D721Med (cell line): ENCODE results near the gene GEMIN7.

Source experiments
- DNase-seq: peaks from one replicate; pipeline ENCODE4 v3.0.0; 2011; ENCODE audit warnings: low spot score; ENCODE audit not compliant: insufficient read length
- FAIRE-seq: peaks from 2 replicates; lab custom pipeline; 2011; peaks lifted over from hg19 to GRCh38; lab: Jason Lieb, UNC
- TF ChIP-seq, protein P1 (sequence below): IDR thresholded peaks from 2 replicates; pipeline ENCODE4 v1.5.1; 2012; ENCODE audit warnings: mild to moderate bottlenecking, control low read depth; ENCODE audit not compliant: insufficient read depth; ENCODE audit errors: missing control alignments

GEMIN7 gene

GRCh38 chr19:45050036-45050435, 29.0 kb upstream of the GEMIN7 start:
- no peak for DNase-seq
- TF ChIP-seq, protein P1, sequence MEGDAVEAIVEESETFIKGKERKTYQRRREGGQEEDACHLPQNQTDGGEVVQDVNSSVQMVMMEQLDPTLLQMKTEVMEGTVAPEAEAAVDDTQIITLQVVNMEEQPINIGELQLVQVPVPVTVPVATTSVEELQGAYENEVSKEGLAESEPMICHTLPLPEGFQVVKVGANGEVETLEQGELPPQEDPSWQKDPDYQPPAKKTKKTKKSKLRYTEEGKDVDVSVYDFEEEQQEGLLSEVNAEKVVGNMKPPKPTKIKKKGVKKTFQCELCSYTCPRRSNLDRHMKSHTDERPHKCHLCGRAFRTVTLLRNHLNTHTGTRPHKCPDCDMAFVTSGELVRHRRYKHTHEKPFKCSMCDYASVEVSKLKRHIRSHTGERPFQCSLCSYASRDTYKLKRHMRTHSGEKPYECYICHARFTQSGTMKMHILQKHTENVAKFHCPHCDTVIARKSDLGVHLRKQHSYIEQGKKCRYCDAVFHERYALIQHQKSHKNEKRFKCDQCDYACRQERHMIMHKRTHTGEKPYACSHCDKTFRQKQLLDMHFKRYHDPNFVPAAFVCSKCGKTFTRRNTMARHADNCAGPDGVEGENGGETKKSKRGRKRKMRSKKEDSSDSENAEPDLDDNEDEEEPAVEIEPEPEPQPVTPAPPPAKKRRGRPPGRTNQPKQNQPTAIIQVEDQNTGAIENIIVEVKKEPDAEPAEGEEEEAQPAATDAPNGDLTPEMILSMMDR: no peak
- FAIRE-seq: no peak

DNA sequence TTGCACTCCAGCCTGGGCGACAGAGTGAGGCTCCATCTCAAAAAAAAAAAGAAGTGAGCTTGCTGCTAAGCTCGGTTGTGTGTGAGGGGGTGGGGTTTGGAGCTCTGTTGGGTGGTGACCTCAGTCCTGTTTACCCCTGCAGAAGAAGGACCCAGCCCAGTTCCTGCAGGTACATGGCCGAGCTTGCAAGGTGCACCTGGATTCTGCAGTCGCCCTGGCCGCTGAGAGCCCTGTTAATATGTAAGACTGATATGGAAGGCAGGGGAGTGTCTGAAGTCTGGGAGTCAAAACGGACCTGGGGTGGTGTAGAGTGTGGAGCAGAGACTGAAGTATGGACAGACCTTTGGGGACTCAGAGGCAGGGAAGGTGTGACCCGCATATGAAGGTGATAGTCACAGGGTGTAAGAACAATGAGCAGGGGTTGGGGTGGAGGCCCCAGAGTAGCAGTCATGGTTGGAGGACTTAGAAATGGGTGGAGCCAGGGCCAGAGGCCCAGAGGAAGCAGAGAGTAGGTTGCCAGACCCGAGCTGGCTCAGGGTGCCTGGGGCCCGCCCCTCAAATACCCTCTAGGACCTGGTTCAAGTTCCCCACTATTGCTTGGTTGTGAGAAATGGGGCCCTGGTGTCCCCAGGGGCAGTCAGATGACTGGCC, 27.0 kb upstream of the GEMIN7 start:
- FAIRE-seq (no peak), DNase-seq (no peak)
- TF ChIP-seq, protein P1: no peak

DNA sequence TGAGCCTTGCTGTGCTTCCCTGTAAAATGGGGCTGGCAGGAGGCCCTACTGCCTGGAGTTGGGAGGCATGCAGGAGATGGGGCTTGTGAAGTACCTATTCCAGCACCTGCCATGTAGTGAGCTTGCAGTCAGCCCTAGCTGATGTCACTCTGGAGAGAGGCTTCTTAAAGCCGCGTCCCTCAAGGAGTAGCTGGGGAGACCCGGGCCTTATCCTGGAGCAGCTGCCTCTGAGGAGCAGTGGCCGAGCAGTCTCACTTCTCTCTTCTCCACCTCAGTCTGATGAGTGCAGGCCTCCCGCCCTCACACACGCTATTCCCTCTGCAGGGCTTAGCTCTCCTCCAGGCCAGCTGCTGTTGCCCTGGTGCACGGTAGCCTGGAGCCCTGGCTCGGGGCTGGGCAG, 22.2 kb upstream of the GEMIN7 start:
- TF ChIP-seq, protein P1: no peak
- DNase-seq: no peak
- FAIRE-seq: no peak

DNA sequence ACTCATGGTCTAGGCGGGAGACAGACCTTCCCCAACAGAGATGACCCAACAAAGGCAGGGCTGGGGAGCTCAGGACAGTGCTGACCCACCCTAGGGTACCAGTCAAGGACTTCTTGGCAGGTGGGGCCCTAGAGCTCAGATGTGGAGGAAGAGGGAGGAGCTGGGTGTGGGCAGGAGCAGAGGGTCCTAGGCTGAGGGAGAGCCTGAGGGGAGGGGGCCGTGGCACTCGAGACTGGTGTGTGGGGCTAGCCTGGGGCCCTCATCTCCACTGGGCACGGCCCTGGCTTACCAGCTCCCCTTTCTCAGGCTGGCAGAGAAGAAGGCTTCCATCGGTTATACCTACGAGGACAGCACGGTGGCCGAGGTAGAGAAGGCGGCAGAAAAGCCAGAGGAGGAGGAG, 21.6 kb upstream of the GEMIN7 start:
- no peak for FAIRE-seq
- TF ChIP-seq, protein P1: no peak
- DNase-seq: no peak

GRCh38 chr19:45058622-45059159, 20.4 kb upstream of the GEMIN7 start:
- no peak for FAIRE-seq
- TF ChIP-seq, protein P1: no peak
- DNase-seq: no peak

DNA sequence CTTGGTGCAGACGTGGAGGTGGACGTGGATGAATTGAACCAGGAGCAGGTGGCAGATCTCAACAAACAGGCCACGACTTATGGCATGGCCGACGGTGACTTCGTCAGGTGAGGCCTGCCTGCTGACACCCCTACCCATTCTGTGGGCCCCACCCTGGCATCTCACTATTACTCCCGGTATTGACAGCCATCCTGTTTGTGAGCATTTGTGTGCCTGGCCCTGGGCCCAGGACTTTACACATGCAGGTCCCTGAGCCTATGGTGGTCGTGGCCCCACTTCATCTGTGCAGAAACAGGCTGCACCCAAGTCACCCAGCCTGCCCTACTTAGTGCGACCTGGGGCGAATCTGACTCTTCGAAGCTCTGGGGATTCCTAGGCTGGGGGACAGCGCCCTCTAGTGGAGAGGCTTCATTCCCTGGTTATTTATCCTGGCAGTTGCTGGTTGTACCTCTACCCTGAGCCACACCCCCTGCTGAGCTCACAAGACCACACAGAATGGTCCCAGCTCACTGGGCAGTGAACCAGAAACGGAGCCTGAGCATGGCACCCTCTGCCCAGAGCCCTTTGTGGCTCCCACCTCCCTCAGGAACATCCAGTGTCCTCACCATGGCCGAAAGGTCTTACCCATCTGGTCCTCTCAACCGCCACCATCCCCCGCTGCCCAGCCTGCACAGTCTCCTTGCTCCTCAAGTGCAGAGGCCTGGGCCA, 19.6 kb upstream of the GEMIN7 start:
- FAIRE-seq (no peak), DNase-seq (peak; percentile 87)
- TF ChIP-seq, protein P1: peak; percentile 73

DNA sequence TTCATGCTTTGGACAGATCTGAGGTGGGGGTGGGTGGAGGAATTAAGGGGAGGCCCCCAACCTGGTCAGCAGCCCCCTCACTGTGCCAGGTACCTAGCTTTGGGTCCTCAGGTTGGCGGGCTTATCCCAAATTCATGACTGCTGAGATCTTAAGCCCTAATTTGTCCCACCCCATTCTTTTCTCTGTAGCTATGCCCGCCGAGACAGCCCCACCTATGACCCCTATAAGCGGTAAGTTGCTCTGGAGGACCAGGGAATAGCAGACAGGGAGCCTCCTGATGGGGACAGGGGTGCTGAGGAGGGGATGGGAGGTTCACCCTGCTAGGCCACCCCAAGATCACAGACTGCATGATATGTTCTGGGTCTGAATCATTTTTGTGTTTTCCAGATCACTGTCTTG, 17.1 kb upstream of the GEMIN7 start:
- FAIRE-seq: no peak
- no peak for DNase-seq
- TF ChIP-seq, protein P1: no peak
